Stimulated activated CD8-positive, alpha-beta memory T cell treated with anti-CD3 and anti-CD28 coated beads, Interleukin-15, amount 100 ng/mL, for 24 hours (primary cell): ENCODE data around the gene GAB3.
"Not testable (repeated sequence)": the region's sequence is repeated elsewhere in the genome, so short reads cannot be mapped to it uniquely, and the experiment has no call there.

Experiments used
- DNase-seq: peaks from one replicate; pipeline ENCODE4 v3.0.0-alpha.2; 2020; ENCODE audit warnings: low read depth

GAB3 gene

DNA sequence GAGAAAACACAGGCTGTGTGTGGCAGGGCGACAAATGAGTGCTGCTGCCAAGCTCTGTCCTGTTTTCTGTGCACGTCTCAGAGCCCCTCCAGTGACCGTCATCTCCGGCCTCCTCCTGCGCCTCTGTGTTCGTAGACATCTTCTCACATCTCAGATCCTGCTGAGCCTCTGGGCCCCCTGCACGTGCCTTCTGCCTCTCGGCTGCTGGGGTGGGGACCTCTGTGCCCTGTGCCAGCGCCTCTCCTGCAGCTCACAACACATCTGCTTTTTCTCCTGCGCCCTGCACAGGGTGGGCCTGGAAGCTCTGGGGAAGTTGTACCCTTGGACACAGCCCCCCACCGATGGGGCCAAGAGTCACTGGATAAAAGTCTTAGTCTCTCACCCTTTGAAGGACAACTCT, 95.1 kb downstream of the GAB3 start:
- no peak for DNase-seq

DNA sequence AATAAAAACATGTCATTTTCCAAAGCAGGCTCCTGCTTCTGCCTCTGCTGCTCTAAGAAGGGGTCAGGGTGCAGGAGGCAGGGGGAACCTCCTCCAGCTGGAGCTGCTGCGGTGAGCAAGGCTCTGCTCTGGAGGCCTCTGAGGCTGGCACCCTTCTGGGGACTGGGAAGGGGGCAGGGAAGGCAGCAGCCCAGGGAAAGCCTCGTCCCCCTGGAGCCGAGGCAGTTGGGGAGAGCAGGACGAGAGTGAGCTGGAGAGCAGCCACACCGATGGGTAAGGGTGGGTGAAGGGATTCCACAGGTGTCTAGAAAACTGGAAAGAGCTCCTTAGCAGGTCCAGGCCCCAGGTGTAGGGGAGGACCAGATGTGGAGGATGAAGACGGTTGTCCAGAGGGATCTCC, 95.5 kb downstream of the GAB3 start:
- no peak for DNase-seq

- no peak for DNase-seq
These were observed 96.0 kb downstream of the GAB3 start for GRCh38 chrX:154654925-154655324.

DNA sequence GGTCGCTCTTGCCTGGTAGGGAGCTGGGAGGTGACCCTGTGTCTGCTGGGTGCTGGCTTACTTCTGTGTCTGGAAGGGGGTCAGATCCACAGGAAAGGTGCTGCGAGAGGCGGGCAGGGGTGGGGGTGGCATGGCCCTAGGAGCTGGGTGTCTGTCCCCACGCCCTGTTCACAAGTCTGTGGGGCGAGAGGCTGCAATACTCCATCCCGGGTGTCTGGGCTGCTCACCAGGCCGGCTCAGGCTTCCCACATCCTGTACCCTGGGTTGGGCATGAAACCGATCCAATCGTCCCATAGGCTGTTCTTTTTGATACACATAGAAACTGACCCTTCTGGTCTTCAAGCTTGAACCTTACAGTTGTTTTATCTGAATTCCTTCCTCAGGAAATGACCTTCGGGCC, 96.5 kb downstream of the GAB3 start:
- no peak for DNase-seq

DNA sequence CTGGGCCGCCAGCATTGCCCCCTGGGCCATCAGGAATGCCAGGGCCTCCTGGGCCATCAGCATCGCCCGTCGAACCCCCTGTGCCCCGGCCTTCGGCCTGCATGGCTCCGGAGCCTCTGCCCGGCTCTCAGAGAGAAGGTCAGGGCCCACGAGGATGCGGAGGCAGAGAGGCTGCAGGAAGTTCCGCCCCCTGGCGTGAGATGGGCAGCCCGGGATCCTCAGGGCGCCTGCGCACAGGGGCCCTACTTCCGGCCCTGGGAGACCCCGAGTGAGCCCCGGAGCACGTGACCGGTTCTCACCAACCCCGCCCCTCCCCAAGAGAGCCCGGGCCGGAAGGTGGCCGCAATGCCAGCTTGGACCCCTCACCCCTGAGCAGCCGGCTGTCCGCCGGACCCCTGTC, 97.5 kb downstream of the GAB3 start, which contains the start of gene CTAG2:
Gene CTAG2, minus strand, starts transcription at position 167 of the 400 bp plus-strand sequence. Its CDS starts 64 bp downstream, at position 103.
- not testable (repeated sequence) for DNase-seq

DNA sequence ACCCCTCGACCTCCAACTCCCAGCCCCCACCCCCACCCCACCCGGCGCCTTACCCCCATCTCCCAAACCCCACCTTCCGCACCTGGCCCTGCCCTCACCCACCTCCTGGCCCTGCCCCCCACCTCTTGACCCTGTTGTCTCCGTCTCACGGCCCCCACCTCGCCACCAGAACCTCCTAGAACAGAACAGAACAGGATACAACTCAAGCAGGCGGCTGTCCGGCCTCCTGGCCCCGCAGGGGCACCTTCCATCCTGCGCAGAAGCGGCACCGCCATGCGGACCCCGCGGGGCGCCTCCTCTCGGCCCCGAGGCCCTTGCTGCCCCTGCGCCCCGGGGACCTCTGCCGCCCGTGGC, 97.9 kb downstream of the GAB3 start:
- DNase-seq: no peak

GRCh38 chrX:154652311-154653047, 98.4 kb downstream of the GAB3 start:
- no peak for DNase-seq

DNA sequence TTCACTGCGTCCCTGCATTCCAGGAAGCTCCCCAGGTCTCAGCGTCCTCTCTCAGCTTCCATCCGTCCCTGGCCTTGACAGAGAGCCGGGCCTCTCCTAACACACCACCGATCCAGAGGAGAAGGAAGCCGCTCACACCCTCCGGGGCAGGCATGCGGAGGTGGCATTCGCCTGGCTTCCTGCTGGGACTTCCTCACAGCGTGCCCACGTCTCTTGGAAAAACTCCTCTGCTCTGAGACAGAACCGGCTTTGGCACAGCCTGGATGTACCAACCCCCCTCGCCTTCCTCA, 100.7 kb downstream of the GAB3 start:
- no peak for DNase-seq

DNA sequence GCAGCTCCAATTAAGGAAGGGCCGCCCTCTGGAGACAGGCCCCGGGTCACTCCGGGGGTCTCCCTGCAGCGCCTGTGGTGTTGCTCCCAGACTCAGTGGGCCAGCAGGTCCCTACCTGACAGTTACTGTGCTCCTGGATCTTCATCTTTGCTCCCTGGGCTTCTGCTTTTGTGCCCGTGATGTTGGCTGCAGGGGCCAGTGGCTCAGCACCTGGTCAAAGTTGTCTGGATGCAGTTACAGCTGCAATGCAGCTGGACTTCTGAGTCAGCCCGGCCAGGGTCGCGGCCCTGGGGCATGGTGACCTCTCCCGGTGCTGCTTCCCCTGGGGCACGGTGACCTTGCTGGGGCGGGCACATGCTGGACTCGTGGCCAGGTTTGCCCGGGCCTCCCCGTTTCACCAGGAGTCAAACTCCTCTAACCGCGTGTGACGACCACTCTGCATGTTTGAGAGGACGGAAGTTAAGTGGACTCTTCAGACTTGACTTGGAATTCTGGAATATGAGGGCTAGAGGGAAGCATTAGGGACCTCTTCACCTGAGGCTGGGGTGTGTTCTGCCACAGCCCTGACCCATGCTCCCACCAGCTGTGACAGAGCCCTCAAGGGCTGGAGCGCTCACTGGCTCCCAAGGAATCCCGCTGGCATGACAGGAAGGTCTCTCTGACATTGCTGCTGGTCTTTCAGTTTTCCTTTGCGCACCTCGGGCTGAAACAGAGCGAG, 101.2 kb downstream of the GAB3 start:
- no peak for DNase-seq

DNA sequence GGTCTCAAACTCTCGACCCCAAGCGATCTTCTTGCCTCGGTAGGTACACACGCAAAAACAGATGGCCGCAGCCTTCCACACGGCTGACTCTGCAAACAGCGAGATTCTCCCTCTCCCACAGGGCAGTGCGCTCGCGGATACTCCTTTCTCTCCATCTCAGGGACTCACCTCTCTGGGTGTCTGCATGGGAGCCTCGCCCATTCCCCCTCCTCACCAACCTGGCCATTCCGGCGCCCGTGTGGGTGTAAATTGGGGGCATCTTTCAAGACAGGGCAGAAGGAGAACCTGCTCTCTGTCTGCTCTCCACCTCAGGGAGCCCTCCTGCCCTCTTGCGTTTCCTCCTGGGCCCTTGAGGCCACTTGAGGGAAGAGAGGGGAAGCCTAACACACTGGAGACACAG, 101.9 kb downstream of the GAB3 start:
- no peak for DNase-seq

DNA sequence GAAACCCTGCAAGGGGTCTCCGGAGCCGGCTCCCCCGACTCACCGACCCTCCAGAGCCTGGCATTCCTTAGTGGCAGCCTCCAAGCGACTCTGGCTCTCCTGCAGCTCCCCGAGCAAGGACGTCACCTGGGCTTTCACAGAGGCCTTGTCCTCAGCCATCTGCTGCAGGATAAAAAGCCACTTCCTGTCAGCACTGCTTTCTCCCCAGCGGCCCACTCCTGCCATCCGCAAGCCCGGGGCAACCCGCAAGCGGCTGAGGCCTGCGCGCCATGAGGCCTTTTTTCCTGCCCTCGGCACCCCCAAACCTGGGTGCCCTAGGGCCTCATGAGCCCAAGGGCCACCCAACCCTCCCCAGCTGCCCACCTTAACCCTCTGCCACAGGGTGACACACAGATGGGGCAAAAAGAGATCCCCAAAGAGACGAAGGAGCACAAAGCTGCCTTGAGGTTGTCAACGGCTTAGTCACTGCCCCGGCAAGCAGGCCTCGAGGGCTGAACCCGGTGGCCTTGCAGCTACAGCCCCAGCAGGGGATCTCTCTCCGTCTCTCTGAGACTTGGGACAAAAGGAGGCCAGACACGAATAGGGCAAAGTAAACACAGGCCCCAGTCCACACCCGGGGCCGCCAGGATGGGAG, 105.0 kb downstream of the GAB3 start:
- not testable (repeated sequence) for DNase-seq

DNA sequence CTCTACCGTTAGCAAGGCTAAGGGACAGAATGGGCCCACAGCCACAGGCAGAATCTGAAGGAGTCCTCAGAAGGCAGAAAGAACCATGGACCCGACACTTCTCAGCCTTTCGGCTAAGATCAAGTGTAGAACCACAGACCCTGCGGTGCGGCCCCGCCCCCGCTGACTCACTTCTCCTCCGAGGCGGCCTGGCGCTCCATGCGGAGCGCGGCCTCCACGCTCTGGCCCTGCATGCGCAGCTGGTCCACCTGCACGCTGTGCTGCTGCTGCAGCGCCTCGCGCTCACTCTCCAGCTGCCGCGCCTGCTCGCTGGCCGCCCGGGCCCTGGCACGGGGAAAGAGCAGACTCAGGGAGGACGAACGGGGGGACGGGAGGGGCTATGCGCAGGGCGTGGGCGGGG, 107.2 kb downstream of the GAB3 start:
- not testable (repeated sequence) for DNase-seq

DNA sequence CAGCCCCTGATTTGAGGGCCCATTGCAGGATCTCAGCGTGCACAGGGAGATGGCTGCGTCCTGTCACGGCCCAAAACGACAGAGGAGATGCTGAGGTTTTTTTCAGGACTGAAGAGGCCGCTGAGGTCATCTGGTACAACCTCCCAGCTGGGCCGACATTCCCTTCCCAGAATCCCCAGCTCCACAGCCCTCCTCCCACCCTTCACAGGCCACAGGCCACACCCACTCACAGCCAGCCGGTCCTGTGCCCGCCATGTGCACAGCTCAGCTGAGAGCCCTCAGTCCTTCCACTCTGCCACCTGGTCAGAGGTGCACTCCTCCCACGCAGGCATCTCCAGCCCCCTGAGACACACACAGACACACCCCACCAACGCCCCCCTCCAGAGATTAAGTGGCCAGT, 109.1 kb downstream of the GAB3 start:
- DNase-seq: not testable (repeated sequence)

- DNase-seq: not testable (repeated sequence)
These were observed 117.2 kb downstream of the GAB3 start for GRCh38 chrX:154633661-154634060.

- not testable (repeated sequence) for DNase-seq
These were observed 119.9 kb downstream of the GAB3 start for GRCh38 chrX:154630949-154631348.

GRCh38 chrX:154628960-154629359, 121.9 kb downstream of the GAB3 start:
- not testable (repeated sequence) for DNase-seq
